ENCODE measurements around the gene ASGR2. TPM values are rescaled to one million over a fixed set of nuclear protein-coding genes. Genes with fewer than 3 reads are reported as not detected.

The ASGR2 gene
- total RNA-seq, 2 experiments from 2014 or later, result not detected

- no peak overlapping the region for H3K4me2 ChIP-seq (ENCODE audit: low read length)
- intact Hi-C loops (cut with micrococcal nuclease; ENCODE audit: unreplicated experiment), result no loop called here
- POLR2A ChIA-PET, result no interaction called here
- TF ChIP-seq CTCF (conservative IDR thresholded peaks at IDR 0.05; ENCODE audit: low read length) (no peak), EZH2phosphoT487 (IDR thresholded peaks at IDR 0.05; ENCODE audit: borderline replicate concordance, low read depth, low read length) (no peak)
- DNase-seq (ENCODE audit: low spot score), result no peak
- no peaks in the 10 kb centered on the region for H3K79me2 ChIP-seq (ENCODE audit: insufficient read depth, low read depth, low read length)
- no peaks in the 10 kb centered on the region for H3K36me3 ChIP-seq (ENCODE audit: insufficient read depth, low read length)
- no peak overlapping the region for H3K4me3 ChIP-seq (ENCODE audit: low read depth, low read length, poor library complexity, severe bottlenecking)
- H2AFZ ChIP-seq (ENCODE audit: low read length), result no peak overlapping the region
- BruUV-seq (replicated peaks), result no TSS peak
- no peaks in the 10 kb centered on the region for H3K9me3 ChIP-seq (ENCODE audit: low read length)
- H3K9me2 ChIP-seq (ENCODE audit: insufficient read depth, low read length), result no peaks in the 10 kb centered on the region
- CTCF ChIA-PET (ENCODE audit: unreplicated experiment), result interaction anchor here (0.6 kb wide), 1 partner anchor 347 kb away, joined by 3 read pairs; no protein-coding TSS in a partner anchor
- no peak overlapping the region for H3K27ac ChIP-seq (ENCODE audit: low read depth, low read length, poor library complexity, severe bottlenecking)
- H4K20me1 ChIP-seq (ENCODE audit: insufficient read depth, low read length), result no peaks in the 10 kb centered on the region
- no peaks in the 10 kb centered on the region for H3K4me1 ChIP-seq (ENCODE audit: insufficient read depth, low read length, poor library complexity, severe bottlenecking)
Measured at GRCh38 chr17:7080456-7081041, 34.1 kb downstream of the ASGR2 start.

DNA sequence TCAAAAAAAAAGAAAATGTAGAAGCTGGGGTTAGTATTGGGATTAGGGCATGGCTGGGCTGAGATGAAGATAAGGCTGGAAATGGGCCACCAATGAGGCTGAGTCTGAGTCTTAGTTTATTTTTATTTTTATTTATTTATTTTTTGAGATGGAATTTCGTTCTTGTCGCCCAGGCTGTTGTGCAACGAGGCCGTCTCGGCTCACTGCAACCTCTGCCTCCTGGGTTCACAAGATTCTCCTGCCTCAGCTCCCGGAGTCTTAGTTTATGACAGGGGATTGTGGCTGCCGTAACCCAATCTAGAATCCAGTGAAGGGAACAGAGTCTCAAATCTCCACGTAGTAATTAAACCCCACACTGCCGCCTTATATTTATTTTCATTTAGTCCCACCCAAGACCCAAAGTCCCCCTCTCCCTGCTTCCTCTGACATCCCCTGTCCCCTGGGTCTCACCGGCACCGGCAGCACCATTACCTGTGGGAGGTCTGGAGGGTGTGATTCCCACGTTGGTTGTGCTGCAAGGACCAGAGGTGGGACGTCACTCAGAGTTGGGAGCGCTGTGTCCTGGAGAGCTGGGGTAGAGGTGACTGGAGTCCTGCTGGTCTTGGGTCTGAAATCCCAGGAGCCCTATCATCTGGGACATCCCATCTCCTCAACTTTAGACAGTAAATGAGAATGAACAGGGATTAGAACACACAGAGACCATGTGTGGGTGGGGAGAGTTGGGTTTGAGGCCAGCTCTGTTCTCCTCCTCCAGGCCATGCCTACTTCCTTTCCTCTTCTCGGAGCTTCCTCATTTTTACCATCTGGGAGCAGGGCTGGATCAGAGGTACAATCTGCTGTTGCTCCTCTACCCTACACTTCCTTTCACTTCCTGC, 34.8 kb downstream of the ASGR2 start, which contains the start of gene CLEC10A:
Gene CLEC10A (minus strand): TSS at position 671 of the 875 bp plus-strand sequence. CDS start 1,439 bp downstream, outside the sequence.
- BruUV-seq (replicated peaks), result no TSS peak
- Histone ChIP-seq H3K4me3 (ENCODE audit: low read depth, low read length, poor library complexity, severe bottlenecking) (no peak within 1 kb of the TSS), H3K36me3 (ENCODE audit: insufficient read depth, low read length) (no peaks in the 10 kb centered on the region), H3K4me2 (ENCODE audit: low read length) (no peak within 1 kb of the TSS), H3K9me2 (ENCODE audit: insufficient read depth, low read length) (no peaks in the 10 kb centered on the region), H2AFZ (ENCODE audit: low read length) (no peak within 1 kb of the TSS), H4K20me1 (ENCODE audit: insufficient read depth, low read length) (no peaks in the 10 kb centered on the region), H3K4me1 (ENCODE audit: insufficient read depth, low read length, poor library complexity, severe bottlenecking) (no peaks in the 10 kb centered on the region), H3K9me3 (ENCODE audit: low read length) (no peaks in the 10 kb centered on the region), H3K27ac (ENCODE audit: low read depth, low read length, poor library complexity, severe bottlenecking) (no peak within 1 kb of the TSS), H3K79me2 (ENCODE audit: insufficient read depth, low read depth, low read length) (no peaks in the 10 kb centered on the region)
- intact Hi-C loops (cut with micrococcal nuclease; ENCODE audit: unreplicated experiment), result no loop called here
- no peak for DNase-seq (ENCODE audit: low spot score)
- POLR2A ChIA-PET, result interaction anchor here (0.6 kb wide), 1 partner anchor 89 kb away, joined by 5 read pairs; no protein-coding TSS in a partner anchor
- no peak for TF ChIP-seq CTCF (conservative IDR thresholded peaks at IDR 0.05; ENCODE audit: low read length)
- CTCF ChIA-PET (ENCODE audit: unreplicated experiment), result no interaction called here

DNA sequence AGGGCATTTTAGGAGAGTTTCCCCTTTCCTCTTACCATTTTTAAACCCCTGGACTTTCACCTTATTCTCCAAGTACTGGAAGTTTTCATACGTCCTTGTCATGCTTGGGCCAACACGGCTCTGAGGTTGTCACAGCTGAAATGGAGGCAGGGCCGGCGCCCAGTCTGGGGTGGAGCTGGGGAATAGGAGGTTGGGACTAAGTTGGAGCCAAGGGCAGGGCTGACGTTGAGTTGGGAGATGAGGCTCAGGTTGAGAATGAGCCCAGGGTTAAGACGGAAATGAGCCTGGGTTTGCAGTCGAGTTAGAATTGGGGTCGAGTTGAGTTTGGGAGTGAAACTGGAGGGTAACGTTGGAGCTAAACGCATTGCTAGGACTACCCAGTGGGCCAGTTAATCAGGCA, 35.9 kb downstream of the ASGR2 start:
- no peak for DNase-seq (ENCODE audit: low spot score)
- Histone ChIP-seq H2AFZ (ENCODE audit: low read length) (no peak overlapping the region), H3K4me2 (ENCODE audit: low read length) (no peak overlapping the region), H3K9me3 (ENCODE audit: low read length) (no peaks in the 10 kb centered on the region), H3K36me3 (ENCODE audit: insufficient read depth, low read length) (no peaks in the 10 kb centered on the region), H3K9me2 (ENCODE audit: insufficient read depth, low read length) (no peaks in the 10 kb centered on the region), H3K27ac (ENCODE audit: low read depth, low read length, poor library complexity, severe bottlenecking) (no peak overlapping the region), H4K20me1 (ENCODE audit: insufficient read depth, low read length) (no peaks in the 10 kb centered on the region), H3K4me3 (ENCODE audit: low read depth, low read length, poor library complexity, severe bottlenecking) (no peak overlapping the region), H3K79me2 (ENCODE audit: insufficient read depth, low read depth, low read length) (no peaks in the 10 kb centered on the region), H3K4me1 (ENCODE audit: insufficient read depth, low read length, poor library complexity, severe bottlenecking) (no peaks in the 10 kb centered on the region)
- TF ChIP-seq EZH2phosphoT487 (IDR thresholded peaks at IDR 0.05; ENCODE audit: borderline replicate concordance, low read depth, low read length) (no peak), CTCF (conservative IDR thresholded peaks at IDR 0.05; ENCODE audit: low read length) (no peak)
- CTCF ChIA-PET (ENCODE audit: unreplicated experiment), result no interaction called here
- intact Hi-C loops (cut with micrococcal nuclease; ENCODE audit: unreplicated experiment), result no loop called here
- POLR2A ChIA-PET, result interaction anchor here (0.6 kb wide), 1 partner anchor 90 kb away, joined by 5 read pairs; no protein-coding TSS in a partner anchor
- BruUV-seq (replicated peaks), result no TSS peak
